ENCODE measurements around the gene DYRK1A.

DNA sequence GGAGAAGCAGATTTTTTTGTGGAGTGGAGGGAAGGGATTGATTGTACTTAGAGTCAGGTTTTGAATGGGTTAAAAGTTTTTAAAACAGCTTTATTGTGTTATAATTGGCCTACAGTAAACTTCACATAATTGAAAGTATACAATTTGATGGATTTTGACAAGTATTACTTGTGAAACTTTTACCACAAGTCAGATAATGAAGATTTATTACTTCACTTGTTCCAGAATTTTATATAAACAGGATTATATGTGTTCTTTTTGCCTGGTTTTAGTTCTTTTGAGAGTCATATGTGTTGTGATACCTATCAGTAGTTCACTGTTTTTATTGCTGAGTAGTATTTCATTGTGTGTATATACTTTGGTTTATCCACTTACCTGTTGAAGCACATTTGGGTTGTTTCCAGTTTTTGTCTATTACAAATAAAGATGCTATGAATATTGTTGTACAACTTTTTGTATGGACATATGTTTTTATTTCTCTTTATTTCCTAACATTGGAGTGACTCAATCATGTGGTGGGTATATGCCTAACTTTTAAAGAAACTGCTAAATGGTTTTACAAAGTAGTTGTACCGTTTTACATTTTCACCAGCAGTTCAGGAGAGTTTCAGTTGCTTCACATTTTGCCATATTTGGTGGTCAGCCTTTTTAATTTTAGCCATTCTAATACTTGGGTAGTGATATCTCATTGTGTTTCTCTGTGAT lies 71.0 kb downstream of the DYRK1A start:
- TF ChIP-seq EP300 (IDR thresholded peaks at IDR 0.05; ENCODE audit: low read depth) (no peak), POLR2A (IDR thresholded peaks at IDR 0.05) (no peak)

Data from transverse colon (tissue), 1 donor.